ENCODE data around the gene QSOX2.

The QSOX2 gene

DNA sequence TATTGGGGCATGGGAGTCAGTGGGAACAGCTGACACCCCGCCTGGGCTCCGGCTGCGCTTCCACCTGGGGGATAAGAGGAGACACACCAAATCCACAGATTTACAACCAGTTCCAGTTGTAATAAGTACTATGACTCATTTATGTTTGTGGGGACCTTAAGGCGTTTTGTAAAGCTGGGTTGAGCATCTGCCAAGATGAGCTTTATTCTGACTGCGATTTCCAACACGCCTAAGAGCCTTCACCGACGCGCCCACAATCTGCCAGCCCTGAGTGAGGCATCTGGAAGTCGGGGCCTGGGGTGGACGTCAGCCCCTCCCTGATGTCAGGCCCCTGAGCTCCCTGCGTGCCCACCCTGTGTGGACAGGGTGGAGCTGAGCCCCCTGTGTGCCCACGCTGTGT is 26.3 kb downstream of the QSOX2 start:
- DNase-seq = no peak

DNA sequence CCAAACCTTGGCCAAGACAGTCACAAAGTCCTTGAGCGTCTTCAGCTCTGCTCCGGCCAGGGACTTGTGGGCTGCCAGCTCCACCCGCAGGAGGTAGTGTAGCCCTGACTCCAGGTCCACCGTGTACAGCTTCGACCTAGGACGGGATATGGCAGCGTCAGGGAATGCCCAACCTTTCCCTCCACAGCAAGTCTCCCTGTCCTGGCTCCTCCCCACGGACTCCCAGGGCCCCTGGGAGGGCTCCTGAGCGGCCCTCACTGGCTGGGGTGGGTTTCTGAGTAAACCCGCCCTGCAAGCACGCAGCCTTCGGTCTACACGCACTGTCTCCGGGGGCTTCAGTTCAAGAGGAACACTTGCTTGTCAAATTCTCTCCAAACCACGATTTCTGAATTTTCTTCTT is 26.9 kb downstream of the QSOX2 start:
- no peak for DNase-seq

DNA sequence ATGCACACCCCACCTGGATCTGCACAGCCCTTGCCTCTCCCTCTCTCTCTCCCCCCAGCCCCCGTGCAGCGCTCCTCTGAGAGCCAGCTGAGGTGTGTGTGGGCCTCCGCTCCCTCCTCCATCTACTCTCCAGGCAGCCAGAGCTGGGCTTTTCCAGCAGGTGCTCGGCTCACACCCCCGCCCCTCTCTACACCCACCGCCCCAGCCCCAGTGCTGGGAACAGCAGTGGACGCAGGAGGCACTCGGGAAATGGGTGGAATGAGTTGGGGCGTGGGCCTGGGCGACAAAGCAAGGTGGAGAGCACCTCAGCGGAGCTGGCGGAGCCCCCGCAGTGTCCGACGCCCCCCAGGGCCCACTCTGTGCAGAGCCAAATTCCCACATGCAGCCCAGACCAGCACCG is 27.3 kb downstream of the QSOX2 start:
- DNase-seq = no peak

DNA sequence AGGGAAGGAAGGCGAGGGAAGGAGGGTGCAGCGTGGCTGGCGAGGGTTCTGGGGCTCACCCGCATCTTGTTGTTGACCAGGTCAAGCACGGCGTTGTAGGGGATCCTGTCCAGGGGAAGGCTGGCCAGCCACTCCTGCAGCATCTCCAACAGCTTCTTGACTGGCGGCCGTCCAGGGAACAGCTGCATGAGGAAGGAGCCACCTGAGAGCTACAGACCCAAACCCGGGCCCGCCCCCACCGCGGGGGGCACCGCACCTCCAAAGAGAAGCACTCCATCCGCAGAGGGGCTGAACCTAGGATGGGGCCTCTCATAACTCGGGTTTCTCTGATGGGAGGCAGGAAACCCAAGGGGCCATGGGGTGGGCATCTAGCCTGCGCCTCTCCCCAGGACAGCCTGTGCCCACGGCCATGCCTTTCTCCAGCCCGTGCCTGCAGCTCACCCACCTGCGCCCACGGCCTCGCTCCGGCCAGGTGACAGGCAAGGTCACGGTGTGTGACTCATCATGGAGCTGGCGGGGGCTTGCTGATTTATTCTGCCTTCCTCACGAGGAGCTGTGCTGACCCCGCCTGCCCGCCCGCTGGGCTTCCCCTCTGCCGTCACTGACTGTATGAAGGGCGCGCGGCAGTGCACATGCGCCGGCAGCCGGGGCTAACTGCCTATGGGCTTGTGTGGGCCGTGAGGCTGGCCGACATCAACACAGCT is 28.9 kb downstream of the QSOX2 start:
- no peak for DNase-seq

DNA sequence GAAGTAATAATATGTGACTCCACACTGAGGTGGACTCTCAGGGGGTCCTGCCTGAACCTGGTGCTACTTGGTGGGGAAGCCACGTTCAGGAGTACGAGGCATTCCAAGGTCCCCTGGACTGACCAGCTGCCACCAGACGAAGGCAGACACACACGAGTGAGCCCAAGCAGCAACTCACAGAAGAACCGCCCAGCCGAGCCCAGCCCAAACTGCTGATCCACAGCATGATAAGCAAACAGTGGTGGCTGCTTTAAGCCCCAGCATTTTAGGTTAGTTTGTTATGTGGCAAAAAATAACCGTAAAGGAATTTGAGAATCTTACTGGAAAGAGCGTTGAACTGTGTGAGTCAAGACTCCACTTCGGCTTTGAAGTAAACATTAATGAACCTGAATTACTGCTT is 31.9 kb downstream of the QSOX2 start:
- DNase-seq = no peak

DNA sequence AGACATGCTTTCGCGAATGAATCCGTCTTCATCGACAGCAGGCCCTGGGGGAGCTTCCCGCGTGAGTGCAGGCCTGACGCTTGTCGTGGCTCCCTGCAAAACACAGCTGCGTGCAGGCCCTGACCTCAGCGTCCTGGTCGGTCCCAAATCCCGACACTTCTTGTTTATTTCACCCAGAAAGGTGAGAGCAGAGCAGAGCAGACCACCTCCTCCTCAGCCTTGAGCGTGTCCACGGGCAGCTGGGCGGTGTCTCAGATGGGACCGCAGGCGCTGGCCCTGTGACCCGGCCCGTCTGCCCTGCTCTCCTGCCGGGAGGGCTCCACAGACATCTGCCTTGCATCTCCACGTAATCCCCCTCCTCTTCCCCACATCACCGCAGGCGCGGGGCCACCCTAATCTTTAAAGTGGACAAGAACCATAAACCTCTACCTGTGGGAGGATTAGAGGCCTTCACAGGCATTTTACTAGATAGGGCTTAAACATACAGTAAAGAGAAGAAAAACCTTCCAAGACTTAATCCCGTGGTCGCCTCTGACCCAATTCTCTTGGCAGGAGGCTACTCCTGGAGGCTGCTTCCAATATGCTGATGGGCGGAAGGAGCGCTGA is 33.2 kb downstream of the QSOX2 start:
- no peak for DNase-seq

DNA sequence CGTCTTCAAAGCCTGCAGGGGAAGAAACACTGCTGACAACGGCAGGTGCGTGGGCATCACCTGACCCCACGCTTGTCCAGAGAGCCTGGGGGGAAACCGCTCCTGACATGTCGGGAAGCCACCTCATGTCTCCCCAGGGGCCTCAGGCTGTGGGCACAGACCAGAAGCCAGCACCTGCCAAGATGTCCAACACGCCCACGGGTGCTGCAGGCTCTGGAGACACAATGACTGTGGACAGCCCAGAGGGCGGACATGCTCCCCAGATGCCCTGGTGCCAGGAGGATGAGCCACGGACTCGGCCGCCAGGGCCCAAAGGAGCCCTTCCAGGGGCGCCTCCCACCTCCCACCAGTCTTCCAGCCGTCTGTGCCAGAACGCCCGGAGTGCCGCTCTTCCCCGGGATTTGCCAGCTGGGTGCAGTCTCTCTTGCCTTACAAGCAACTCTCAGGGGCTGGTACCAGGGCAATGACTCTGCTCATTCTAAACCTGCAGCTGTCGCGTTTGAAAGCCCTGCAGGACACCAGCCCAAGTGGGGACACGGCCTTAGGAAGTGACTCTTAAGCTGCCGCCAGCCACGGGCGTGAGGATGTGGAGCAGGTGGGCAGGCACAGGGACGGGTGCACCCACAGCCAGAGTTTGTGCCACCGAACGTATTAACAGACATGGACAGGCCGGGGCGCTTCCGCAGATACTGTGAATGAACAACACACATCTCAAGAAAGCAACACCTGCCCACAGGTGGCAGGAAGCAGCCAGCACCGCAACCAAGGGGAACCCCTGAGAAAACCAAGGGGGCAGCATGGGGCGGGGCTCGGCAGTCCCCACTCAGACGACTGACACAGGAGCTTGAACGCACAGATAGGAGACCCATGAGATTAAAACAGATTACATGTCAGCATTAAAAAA is 33.9 kb downstream of the QSOX2 start:
- no peak for DNase-seq

DNA sequence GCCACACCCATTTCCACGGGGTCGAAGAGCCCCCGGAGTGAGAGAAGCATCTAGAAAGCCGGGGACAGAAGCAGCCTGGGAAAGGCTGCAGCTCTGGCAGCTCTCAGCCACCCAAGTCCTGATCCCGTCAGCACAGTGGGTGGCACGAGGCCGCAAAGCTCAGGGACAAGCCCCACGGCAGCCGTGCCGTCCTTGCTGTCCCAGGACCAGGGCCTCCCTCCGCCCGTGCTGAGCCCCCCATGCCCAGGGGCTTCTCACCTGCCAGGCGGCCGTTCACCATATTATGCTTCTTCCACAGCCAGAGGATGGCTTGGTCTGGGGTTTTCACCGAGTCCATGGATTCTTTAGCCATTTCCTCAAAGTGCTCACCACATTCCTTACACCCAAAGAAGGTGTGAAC is 34.6 kb downstream of the QSOX2 start:
- no peak for DNase-seq

DNA sequence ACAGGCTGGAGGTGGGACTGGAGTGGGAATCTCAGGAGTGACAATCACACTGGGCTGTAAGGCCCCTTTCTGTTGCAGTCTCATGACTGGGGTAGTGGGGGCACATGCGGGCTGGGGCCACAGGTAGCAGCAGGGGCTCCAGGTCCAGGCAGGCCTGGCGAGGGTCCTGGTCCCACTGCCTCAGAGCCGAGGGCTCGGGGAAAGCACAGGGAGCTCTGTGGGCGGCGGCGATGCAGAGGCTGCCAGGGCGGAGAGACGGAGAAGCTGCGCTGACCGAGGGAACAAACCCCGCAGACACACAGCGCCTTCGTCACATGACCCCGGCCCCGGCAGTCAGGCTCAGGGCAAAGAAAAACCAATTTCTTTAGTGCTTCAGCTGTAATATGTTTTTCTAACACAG is 35.3 kb downstream of the QSOX2 start:
- no peak for DNase-seq

DNA sequence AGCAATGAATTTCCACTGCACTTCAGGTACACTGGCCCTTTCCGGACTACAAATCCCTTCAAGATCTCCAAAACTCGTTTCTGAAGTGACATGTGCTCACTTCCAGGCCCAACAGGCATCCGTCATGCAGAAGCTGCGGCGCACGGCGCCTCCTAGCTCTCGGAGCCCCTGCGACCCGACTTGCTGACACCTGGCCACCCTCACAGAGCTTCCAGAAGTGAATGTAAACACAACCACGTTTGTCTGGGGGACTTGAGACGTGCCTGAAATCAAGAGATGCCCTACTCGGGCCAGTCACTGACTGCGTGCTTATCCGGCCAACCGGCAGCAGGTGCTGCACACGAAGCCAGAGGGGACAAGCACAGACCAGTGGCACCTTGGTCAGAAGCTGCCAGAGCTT is 35.8 kb downstream of the QSOX2 start:
- no peak for DNase-seq

DNA sequence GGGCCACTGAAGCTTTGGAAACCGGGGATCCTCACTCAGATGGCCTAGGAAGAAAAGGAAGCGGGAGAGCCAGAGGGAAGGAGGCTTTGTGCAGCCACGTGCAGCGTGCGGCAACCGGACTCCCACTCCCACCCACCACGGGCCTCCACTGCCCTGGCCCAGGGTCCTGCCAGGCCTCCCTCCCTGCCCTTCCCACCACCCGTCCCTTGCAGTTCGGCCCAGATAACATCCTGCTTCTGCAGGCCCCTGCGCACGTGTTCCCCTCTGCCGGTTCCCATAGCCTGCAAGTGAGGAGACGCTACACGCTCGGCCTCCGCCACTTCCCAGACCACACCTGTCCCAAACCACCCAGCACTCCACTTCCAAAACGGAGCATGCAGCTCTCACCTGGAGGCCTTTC is 36.4 kb downstream of the QSOX2 start:
- no peak for DNase-seq

DNA sequence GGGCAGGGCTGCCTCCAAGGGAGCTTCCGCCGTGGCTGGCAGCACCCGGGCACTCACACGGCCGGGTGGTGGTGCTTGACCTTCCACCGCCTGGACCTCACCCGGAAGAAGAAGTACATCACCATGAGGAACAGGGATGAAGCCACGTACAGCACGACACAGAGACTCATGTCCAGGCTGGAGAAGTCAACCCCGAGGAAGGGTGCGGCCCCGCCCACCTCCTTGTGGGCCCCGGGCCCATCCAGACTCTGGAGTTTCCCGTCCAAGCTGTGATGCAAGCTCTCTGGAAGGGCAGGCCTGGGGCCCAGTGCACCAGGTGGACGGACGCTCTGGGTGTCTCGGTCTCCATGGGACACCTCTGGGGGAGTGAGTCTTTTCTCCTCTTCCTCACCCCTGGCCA is 36.9 kb downstream of the QSOX2 start:
- DNase-seq = no peak

DNA sequence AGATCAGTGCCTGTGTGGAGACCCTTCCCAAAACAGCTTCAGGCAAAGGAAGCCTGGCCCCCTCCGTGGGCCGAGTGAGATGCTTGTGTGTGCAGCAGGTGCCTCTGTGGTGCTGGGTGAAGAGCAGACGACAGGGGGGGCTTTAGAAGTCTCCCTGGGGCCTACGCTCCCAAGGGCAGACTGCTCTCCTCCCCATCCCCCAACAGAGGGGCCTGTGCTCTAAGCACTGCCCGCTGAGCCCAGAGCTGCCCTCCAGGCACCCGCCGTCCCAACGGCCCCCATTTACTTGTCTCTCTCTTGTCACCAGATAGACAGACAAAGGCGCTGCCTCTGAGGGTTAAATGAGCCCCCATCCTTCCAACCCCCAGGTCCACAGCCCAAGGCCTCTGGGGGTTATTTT is 38.0 kb downstream of the QSOX2 start:
- no peak for DNase-seq

DNA sequence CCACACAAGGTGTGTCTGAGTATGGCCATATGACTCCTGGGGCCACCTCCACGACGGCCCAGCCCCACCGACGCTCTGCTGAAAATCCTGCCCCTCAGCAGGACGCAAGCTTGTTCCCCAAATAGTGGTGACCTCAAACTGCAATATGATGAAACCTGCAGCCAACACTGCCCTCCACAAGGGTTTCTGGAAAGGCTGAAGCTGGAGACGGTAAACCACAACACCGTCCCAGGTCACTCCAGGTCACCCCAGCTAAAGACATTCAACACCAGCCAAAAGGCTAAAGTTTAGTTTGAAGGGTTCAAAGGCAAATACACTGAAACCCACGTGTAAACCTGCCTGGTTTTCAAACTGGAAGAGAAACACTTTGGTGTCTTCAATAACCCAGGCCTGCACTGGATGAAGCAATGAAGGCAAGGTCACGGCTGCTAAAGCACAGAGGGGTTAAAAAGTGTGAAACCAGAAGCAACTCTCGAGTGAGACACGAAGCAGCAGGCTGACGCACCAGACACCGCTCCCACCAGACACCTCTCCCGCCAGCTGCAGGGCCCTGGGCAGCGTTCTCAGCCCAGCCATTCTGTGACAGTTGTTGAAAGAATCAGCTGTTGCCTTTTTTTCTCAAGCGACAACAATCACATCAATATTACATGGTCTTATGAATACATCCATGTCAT is 38.9 kb downstream of the QSOX2 start:
- DNase-seq = no peak

DNA sequence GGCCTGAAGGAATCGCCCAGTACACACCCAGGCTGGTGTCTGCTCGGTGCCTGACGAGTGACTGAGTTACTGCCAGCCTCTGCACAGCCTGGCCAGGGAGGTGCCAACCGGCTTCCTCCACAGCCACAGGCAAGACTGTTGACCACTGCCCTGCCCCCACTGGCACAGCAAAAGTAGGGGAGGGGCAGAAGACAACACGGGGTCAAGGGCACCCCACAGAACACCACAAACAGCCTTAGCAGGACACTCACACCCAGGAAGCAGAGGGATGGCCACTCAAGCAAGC is 40.0 kb downstream of the QSOX2 start:
- no peak for DNase-seq

DNA sequence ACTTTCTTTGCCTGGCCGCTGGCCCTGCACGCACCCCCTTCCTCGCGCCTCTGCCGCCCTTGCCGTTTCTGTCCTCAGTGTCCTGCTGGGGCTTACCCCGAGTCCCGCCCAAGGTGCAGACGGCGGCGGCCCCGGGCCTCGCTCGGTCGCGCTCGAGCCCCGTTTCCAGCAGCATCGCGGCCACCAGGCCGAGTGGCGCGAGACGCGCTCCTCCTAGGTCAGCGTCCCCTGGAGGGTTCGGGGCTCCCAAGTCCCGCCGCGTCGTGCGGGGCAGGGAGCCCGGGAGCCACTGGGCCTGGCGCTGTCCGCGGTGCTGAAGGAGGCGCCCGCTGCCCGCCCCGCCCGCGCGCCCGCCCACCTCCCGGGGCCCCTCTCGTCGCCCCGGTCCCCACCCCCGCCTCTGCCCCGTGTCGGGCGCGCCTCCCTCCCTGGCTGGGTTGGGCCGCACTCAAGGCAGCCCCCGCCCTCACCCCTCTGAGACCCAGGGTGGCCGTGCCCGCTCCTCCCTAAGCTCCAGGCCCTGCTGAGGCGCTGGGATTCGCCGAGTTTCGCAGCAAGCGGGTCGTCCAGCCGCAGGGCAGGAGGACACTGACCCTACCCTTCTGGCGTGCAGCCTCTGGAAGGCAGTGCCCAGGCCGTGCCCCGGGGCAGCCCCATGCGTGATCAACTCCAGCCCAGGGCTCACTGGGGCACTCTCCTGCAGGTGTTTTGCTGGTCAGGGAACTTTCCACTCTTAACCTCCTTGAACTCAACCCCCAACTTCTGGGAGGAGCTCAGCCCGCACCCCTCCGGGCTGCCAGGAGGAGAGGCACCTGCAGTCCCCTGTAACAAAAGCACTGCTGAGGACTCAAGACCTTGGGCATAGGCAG is 40.5 kb downstream of the QSOX2 start, which contains the start of gene LHX3:
TSS of gene LHX3 (minus strand) at position 291 of the 869 bp plus-strand sequence. CDS start at position 175, 116 bp downstream.
- DNase-seq = no peak

DNA sequence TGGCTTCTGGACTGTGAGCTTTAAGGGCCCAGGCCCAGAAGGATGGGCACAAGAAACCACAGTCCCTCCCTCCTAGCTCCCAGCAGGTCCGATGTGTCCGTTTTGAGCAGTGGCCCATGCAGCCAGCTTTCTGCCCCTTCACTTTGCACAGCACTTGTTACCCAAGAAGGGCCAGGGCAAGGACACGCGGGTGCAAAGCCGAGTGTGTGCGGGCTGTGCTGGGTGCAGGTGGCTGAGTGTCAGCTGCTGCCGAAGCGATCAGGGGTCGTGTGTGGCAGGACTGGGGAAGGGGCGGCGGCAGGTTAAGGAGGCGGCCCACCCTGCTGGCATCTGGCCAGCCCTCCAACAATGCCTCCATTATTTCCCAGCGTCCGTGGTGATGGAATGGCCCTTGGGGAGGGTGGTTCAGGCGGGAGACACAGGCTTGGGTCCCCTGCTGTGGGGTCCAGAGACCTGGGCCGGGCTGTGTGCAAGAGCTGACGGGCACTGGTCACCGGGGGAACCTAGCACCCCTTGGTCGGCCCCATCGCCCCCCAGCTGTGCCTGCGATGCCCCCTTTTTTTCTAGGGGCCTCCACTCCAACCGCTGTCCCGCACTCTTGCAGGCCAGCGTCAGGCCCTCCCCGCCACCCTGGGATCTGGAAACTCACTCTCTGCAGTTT is 41.3 kb downstream of the QSOX2 start:
- DNase-seq = no peak

DNA sequence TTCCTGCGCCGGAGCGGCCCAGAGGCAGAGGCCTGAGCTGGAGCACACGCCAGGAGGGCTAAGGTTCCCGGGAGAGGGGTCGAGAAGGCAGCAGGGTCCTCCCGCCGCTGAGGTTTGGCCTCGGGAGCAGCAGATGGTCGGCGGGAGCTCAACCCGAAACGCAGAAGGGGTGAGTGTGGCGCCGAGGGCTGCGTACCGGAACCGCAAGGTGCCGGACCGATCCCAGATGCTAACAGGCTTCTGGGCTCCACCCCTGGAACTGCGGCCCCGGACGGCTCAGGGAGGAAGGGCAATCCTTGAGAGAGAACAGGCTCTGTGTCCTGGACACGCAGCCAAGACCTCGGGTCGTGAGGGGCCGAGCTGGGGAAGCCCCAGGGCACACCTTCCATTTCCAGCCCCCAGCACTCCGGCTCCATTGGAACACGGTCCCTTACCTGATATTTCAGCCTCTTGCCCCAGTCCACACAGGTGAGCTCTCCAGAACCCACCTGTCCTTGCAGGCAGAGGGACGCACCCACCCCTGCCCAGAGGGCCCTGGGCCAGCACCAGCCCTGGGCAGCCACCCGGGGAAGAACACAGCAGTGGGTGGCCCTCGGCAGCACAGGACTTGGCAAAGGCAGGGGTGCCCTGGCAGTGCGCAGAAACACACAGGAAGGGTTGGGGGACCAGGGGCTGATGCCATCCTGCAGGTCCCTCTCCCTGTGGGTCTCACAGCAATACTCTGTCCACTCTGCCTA is 42.0 kb downstream of the QSOX2 start:
- DNase-seq = no peak

DNA sequence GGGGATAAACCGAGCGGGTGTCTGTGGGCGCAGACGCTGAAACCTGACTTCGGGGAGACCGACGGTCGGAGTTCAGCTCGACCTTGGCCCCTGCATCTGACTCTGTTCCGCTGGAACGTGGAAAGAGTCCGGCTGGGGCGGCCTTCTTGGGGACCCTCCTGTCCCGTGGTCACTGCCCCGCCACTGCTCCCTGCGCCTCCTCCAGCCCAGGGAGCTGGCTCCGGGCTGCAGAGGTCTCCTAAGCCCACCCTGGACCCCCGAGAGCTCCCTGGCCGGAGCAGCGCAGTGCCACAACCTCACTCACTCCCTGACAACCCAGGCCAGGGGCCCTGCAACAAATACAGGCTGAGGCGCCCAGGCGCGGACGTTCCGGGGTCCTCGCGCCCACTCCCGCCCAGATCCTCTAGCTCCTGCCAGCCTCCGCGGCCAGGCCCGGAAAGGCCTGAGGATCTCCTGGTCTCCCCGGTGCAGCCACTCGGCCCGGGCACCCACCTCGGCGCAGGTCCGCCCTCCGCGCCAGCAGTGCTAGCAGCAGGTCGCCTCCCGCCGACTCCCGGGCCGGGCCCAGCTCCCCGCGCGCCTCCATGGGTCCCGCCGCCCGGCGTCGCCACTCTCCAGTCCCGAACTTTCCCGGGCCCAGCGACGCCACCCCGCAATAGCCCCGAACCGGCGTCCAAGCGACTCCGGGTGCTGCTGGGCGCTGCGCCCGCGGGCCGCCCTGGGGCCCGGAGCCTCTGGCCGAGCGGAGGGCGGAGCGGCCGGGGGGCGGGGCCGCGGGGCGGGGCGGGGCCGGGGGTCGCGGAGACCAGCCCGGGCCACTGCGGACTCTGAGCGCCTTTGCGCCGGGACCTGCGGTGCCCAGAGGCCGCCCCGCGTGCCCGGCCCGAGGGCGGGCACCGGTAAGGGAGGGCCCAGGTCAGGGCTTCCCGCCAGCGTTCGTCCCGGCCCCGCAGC is 42.9 kb downstream of the QSOX2 start:
- no peak for DNase-seq

Measured in central memory CD4-positive, alpha-beta T cell (primary cell).